ENCODE results near the gene ABHD14A. TPM values are rescaled to one million over a fixed set of nuclear protein-coding genes. Genes with fewer than 3 reads are reported as not detected.
A peak's percentile ranks its signal among the peaks of the same experiment; 100 is the strongest.

The ABHD14A gene
- total and polyA plus RNA-seq, 2 of the 4 experiments (the other 2 are of a cell fraction): 3.4 to 10.0 TPM

- H3K9ac ChIP-seq (ENCODE audit: low read depth, low read length): no peak overlapping the region
- no peaks in the 10 kb centered on the region for H3K79me1 ChIP-seq (ENCODE audit: low read depth in 1 of 2, low read length in 2 of 2)
- 52% methylated on average over 8 of the region's 20 CpGs; no CpG with 5 or more reads in 1 of the 2 experiments for WGBS, 2 experiments (ENCODE audit: extremely low coverage in 2 of 2, insufficient read length in 1 of 2)
- 0 out of 2 replicates have a peak overlapping the region, but pooled peaks have one; percentile 29 for H2BK20ac ChIP-seq (ENCODE audit: low read depth, low read length)
- H3K4ac ChIP-seq (ENCODE audit: low read depth, low read length): no peak overlapping the region
- 0 out of 2 replicates have a peak overlapping the region, but pooled peaks have one; percentile 5 for H3K4me2 ChIP-seq (ENCODE audit: low read depth, low read length)
- peak overlapping the region; percentile 21; the same call in 1 of the 3 replicates for H2BK15ac ChIP-seq (ENCODE audit: low read depth, low read length)
- H3K27me3 ChIP-seq (ENCODE audit: control insufficient read depth, insufficient read depth, low read length): no peaks in the 10 kb centered on the region
- H3K9me1 ChIP-seq (ENCODE audit: insufficient read depth, low read length): 0 out of 2 replicates have a peak, but pooled peaks cover 14% of the 10 kb centered on the region
- dilution Hi-C loops (cut with HindIII; ENCODE audit: low sequenced_read_pairs, unreplicated experiment) (no loop called here), intact Hi-C loops (cut with micrococcal nuclease) (no loop called here), in situ Hi-C loops (cut with MboI; ENCODE audit: low sequenced_read_pairs) (no loop called here)
- H4K5ac ChIP-seq (ENCODE audit: low read depth, low read length): no peak overlapping the region
- H3K4me1 ChIP-seq (ENCODE audit: control insufficient read depth, insufficient read depth, low read length): peaks cover 10% of the 10 kb centered on the region
- CTCF ChIA-PET: interaction anchor here (1.0 kb wide), 1 partner anchor 31 kb away, joined by 3 read pairs; no protein-coding TSS in a partner anchor
- H3K23ac ChIP-seq (ENCODE audit: low read depth, low read length): no peak overlapping the region
- no peak overlapping the region for H3K4me3 ChIP-seq (ENCODE audit: insufficient read depth, low read depth, low read length)
- peak overlapping the region in 1 of 2 experiments; percentile 37; a peak in 1 of 4 replicates for H4K8ac ChIP-seq (ENCODE audit: low read depth in 2 of 2, low read length in 2 of 2)
- TF ChIP-seq POLR2A (IDR thresholded peaks at IDR 0.05; ENCODE audit: low read depth, low read length): no peak
- H2BK120ac ChIP-seq (ENCODE audit: low read depth, low read length): no peak overlapping the region
- no peaks in the 10 kb centered on the region for H3K9me3 ChIP-seq (ENCODE audit: control insufficient read depth, insufficient read depth, low read length)
- BruUV-seq (replicated peaks): no TSS peak
- ATAC-seq (ENCODE audit: low read depth) (peak; percentile 75), DNase-seq (peak; percentile 38)
- H2AK5ac ChIP-seq (ENCODE audit: low read depth, low read length): peak overlapping the region; percentile 70; the same call in 1 of the 2 replicates
- H3K18ac ChIP-seq (ENCODE audit: low read depth, low read length): no peak overlapping the region
- H3K27ac ChIP-seq (ENCODE audit: insufficient read depth, low read length): no peak overlapping the region
- H2AFZ ChIP-seq (replicated peaks; ENCODE audit: low read length, poor library complexity): peak overlapping the region; percentile 81
- H3K36me3 ChIP-seq (ENCODE audit: control insufficient read depth, insufficient read depth, low read length): no peaks in the 10 kb centered on the region
- no peak overlapping the region; the same call in 1 of the 2 replicates for H3K14ac ChIP-seq (replicated peaks; ENCODE audit: low read depth, low read length)
- H3K56ac ChIP-seq (ENCODE audit: extremely low read depth, insufficient read depth, low read length): no peak overlapping the region
- no peak overlapping the region for H2BK5ac ChIP-seq (ENCODE audit: low read depth, low read length, poor library complexity, severe bottlenecking)
- H4K91ac ChIP-seq (ENCODE audit: insufficient read depth, low read depth, low read length): no peak overlapping the region; the same call in 1 of the 2 replicates
- POLR2A ChIA-PET (ENCODE audit: unreplicated experiment): no interaction called here
- no peaks in the 10 kb centered on the region for H4K20me1 ChIP-seq (ENCODE audit: insufficient read depth, low read length)
- peak overlapping the region; percentile 5 for H2AK9ac ChIP-seq (replicated peaks; ENCODE audit: low read depth, low read length, poor library complexity)
Observed at GRCh38 chr3:52022323-52023100, 47.6 kb downstream of the ABHD14A start.
